ENCODE data around the gene ELOVL4. TPM values are rescaled to one million over a fixed set of nuclear protein-coding genes. Genes with fewer than 3 reads are reported as not detected.

Gene ELOVL4
- total RNA-seq, 1 donor from 2014 or later: 10.4 TPM

GRCh38 chr6:79913369-79913768, 34.0 kb downstream of the ELOVL4 start:
- Mint-ChIP-seq H3K36me3 (ENCODE audit: low read depth, unreplicated experiment) (peaks cover 2% of the 10 kb centered on the region), H3K4me1 (ENCODE audit: low read depth, unreplicated experiment) (peaks cover 2% of the 10 kb centered on the region), H3K27me3 (ENCODE audit: low read depth, unreplicated experiment) (no peaks in the 10 kb centered on the region), H3K27ac (ENCODE audit: unreplicated experiment) (no peak overlapping the region), H3K4me3 (ENCODE audit: unreplicated experiment) (no peak overlapping the region), H3K9me3 (ENCODE audit: unreplicated experiment) (no peaks in the 10 kb centered on the region)
- no peaks in the 10 kb centered on the region for H4K20me1 ChIP-seq (ENCODE audit: insufficient read depth, low read length)
- no peak for DNase-seq (ENCODE audit: low read depth)
- no peak overlapping the region for H3K4me2 ChIP-seq (ENCODE audit: low read length)
- FAIRE-seq: no peak
- no peak overlapping the region for H3K27ac ChIP-seq (ENCODE audit: low read depth, low read length)
- no peak for TF ChIP-seq EZH2 (IDR thresholded peaks at IDR 0.05; ENCODE audit: insufficient read depth, low read length)
- TF ChIP-seq CTCF (IDR thresholded peaks at IDR 0.05; ENCODE audit: insufficient read depth, low read depth, low read length): no peak
- no peak overlapping the region for H3K4me3 ChIP-seq (ENCODE audit: insufficient read depth, low read depth, low read length)
- no peaks in the 10 kb centered on the region for H3K79me2 ChIP-seq (ENCODE audit: insufficient read depth, low read length)
- H3K27me3 ChIP-seq (ENCODE audit: insufficient read depth, low read length): no peaks in the 10 kb centered on the region
- H3K9me3 ChIP-seq (ENCODE audit: insufficient read depth, low read depth, low read length): no peaks in the 10 kb centered on the region
- no peaks in the 10 kb centered on the region for H3K4me1 ChIP-seq (ENCODE audit: insufficient read depth, low read length)
- H3K9ac ChIP-seq (ENCODE audit: low read length): no peak overlapping the region
- H2AFZ ChIP-seq (ENCODE audit: low read depth, low read length): no peak overlapping the region
- H3K36me3 ChIP-seq (ENCODE audit: insufficient read depth, low read length): no peaks in the 10 kb centered on the region

GRCh38 chr6:79911992-79912391, 35.4 kb downstream of the ELOVL4 start:
- Mint-ChIP-seq H3K27me3 (ENCODE audit: low read depth, unreplicated experiment) (no peaks in the 10 kb centered on the region), H3K9me3 (ENCODE audit: unreplicated experiment) (no peaks in the 10 kb centered on the region), H3K36me3 (ENCODE audit: low read depth, unreplicated experiment) (peaks cover 2% of the 10 kb centered on the region), H3K4me3 (ENCODE audit: unreplicated experiment) (no peak overlapping the region), H3K4me1 (ENCODE audit: low read depth, unreplicated experiment) (peaks cover 2% of the 10 kb centered on the region), H3K27ac (ENCODE audit: unreplicated experiment) (no peak overlapping the region)
- Histone ChIP-seq H3K4me1 (ENCODE audit: insufficient read depth, low read length) (no peaks in the 10 kb centered on the region), H3K27ac (ENCODE audit: low read depth, low read length) (no peak overlapping the region), H3K79me2 (ENCODE audit: insufficient read depth, low read length) (no peaks in the 10 kb centered on the region), H3K9me3 (ENCODE audit: insufficient read depth, low read depth, low read length) (no peaks in the 10 kb centered on the region), H3K9ac (ENCODE audit: low read length) (no peak overlapping the region), H3K4me3 (ENCODE audit: insufficient read depth, low read depth, low read length) (no peak overlapping the region), H4K20me1 (ENCODE audit: insufficient read depth, low read length) (no peaks in the 10 kb centered on the region), H3K36me3 (ENCODE audit: insufficient read depth, low read length) (no peaks in the 10 kb centered on the region), H2AFZ (ENCODE audit: low read depth, low read length) (no peak overlapping the region), H3K27me3 (ENCODE audit: insufficient read depth, low read length) (no peaks in the 10 kb centered on the region), H3K4me2 (ENCODE audit: low read length) (no peak overlapping the region)
- DNase-seq (ENCODE audit: low read depth) (no peak), FAIRE-seq (no peak)
- TF ChIP-seq CTCF (IDR thresholded peaks at IDR 0.05; ENCODE audit: insufficient read depth, low read depth, low read length): no peak
- no peak for TF ChIP-seq EZH2 (IDR thresholded peaks at IDR 0.05; ENCODE audit: insufficient read depth, low read length)

- Histone ChIP-seq H2AFZ (ENCODE audit: low read depth, low read length) (no peak overlapping the region), H3K4me1 (ENCODE audit: insufficient read depth, low read length) (no peaks in the 10 kb centered on the region), H3K9ac (ENCODE audit: low read length) (no peak overlapping the region), H4K20me1 (ENCODE audit: insufficient read depth, low read length) (no peaks in the 10 kb centered on the region), H3K4me3 (ENCODE audit: insufficient read depth, low read depth, low read length) (no peak overlapping the region), H3K27me3 (ENCODE audit: insufficient read depth, low read length) (no peaks in the 10 kb centered on the region), H3K27ac (ENCODE audit: low read depth, low read length) (no peak overlapping the region), H3K4me2 (ENCODE audit: low read length) (no peak overlapping the region), H3K9me3 (ENCODE audit: insufficient read depth, low read depth, low read length) (no peaks in the 10 kb centered on the region), H3K36me3 (ENCODE audit: insufficient read depth, low read length) (no peaks in the 10 kb centered on the region), H3K79me2 (ENCODE audit: insufficient read depth, low read length) (no peaks in the 10 kb centered on the region)
- Mint-ChIP-seq H3K4me3 (ENCODE audit: unreplicated experiment) (no peak overlapping the region), H3K27ac (ENCODE audit: unreplicated experiment) (no peak overlapping the region), H3K27me3 (ENCODE audit: low read depth, unreplicated experiment) (no peaks in the 10 kb centered on the region), H3K36me3 (ENCODE audit: low read depth, unreplicated experiment) (no peaks in the 10 kb centered on the region), H3K9me3 (ENCODE audit: unreplicated experiment) (no peaks in the 10 kb centered on the region), H3K4me1 (ENCODE audit: low read depth, unreplicated experiment) (peaks cover 2% of the 10 kb centered on the region)
- DNase-seq (ENCODE audit: low read depth) (no peak), FAIRE-seq (no peak)
- TF ChIP-seq CTCF (IDR thresholded peaks at IDR 0.05; ENCODE audit: insufficient read depth, low read depth, low read length): no peak
- no peak for TF ChIP-seq EZH2 (IDR thresholded peaks at IDR 0.05; ENCODE audit: insufficient read depth, low read length)
These were observed 37.8 kb downstream of the ELOVL4 start for GRCh38 chr6:79909517-79909916.
